Measurements from ENCODE around the gene SAFB.

GRCh38 chr19:5588441-5588840 lies 34.4 kb upstream of the SAFB start:
- TF ChIP-seq CTCF (IDR thresholded peaks at IDR 0.05) (no peak), POLR2A (IDR thresholded peaks at IDR 0.05) (no peak)

All from transverse colon (tissue), 3 donors.